Measurements from ENCODE around the gene ARL14EPL.
A peak's percentile ranks its signal among the peaks of the same experiment; 100 is the strongest.

ARL14EPL gene

DNA sequence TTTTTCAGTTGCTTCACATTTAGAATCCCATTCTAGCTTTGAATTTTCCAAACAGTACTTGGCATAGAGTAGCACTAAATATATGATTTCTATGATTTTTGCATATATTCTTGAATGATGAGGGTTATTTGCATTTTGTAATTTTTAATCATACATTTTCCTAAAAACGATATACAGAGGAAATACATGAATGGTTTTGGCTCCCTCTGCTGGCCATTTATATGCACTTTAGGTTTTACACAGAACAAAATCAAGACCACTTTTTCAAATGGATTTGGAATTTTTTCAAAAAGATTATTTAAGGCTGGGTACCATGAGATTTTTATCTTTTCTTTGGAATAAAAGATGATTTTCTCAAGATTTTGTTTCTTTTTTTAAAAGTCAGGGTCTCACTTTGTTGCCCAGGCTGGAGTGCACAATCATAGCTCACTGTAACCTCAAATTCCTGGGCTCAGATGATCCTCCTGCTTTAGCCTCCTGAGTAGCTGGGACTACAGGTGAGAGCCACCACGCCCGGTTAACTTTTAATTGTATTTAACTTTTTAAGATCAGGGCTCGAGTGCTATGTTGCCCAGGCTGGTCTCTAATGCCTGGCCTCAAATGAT is 35.9 kb downstream of the ARL14EPL start:
- Histone ChIP-seq H3K4me3 (no peak overlapping the region), H3K27ac (no peak overlapping the region)
- no peak for DNase-seq (ENCODE audit: low spot score)
- TF ChIP-seq, protein P1, sequence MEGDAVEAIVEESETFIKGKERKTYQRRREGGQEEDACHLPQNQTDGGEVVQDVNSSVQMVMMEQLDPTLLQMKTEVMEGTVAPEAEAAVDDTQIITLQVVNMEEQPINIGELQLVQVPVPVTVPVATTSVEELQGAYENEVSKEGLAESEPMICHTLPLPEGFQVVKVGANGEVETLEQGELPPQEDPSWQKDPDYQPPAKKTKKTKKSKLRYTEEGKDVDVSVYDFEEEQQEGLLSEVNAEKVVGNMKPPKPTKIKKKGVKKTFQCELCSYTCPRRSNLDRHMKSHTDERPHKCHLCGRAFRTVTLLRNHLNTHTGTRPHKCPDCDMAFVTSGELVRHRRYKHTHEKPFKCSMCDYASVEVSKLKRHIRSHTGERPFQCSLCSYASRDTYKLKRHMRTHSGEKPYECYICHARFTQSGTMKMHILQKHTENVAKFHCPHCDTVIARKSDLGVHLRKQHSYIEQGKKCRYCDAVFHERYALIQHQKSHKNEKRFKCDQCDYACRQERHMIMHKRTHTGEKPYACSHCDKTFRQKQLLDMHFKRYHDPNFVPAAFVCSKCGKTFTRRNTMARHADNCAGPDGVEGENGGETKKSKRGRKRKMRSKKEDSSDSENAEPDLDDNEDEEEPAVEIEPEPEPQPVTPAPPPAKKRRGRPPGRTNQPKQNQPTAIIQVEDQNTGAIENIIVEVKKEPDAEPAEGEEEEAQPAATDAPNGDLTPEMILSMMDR (IDR thresholded peaks at IDR 0.05): peak; percentile 71

DNA sequence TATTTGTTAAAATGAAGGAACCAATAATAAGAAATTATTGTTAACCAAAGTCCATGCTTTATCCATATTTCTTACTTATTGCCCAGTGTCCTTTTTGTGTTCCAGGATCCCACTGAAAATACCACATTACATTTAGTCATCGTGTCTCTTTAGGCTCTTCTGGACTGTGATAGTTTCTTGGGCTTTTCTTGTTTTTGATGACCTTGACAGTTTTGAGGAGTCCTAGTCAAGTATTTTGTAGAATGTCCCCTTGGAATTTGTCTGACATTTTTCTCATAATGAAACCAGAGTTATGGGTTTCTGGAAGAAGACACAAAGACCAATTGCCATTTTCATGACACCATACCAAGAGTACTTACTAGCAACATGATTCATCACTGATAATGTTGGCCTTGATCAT is 38.9 kb downstream of the ARL14EPL start:
- TF ChIP-seq, protein P1 (IDR thresholded peaks at IDR 0.05): no peak

DNA sequence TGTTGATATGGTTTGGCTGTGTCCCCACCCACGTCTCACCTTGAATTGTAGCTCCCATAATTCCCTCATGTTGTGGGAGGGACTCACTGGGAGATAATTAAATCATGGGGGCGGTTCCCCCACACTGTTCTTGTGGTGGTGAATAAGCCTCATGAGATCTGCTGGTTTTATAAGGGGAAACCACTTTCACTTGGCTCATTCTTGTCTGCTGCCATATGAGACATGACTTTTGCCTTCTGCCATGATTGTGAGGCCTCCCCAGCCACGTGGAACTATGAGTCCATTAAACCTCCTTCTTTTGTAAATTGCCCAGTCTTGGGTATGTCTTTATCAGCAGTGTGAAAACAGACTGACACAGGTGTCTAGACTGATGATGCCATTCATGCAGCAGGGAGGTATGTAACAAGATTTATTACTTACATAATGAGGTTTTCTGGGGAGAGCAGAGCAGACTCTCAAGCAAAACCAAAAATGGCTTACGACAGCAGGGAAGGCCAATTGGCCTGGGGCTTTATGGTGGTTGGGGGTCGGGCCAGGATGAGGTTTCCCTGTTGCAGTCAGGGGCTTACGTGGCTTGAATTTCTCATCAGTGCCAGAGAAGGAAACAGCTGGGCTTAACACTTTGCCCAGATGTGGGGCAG is 43.0 kb downstream of the ARL14EPL start:
- Histone ChIP-seq H3K4me3 (no peak overlapping the region), H3K27ac (no peak overlapping the region)
- DNase-seq (ENCODE audit: low spot score): no peak
- TF ChIP-seq, protein P1 (IDR thresholded peaks at IDR 0.05): no peak

More for the DNA sequence above, 38.9 kb downstream of the ARL14EPL start:
- Histone ChIP-seq H3K4me3 (no peak overlapping the region), H3K27ac (no peak overlapping the region)
- DNase-seq (ENCODE audit: low spot score): no peak

DNA sequence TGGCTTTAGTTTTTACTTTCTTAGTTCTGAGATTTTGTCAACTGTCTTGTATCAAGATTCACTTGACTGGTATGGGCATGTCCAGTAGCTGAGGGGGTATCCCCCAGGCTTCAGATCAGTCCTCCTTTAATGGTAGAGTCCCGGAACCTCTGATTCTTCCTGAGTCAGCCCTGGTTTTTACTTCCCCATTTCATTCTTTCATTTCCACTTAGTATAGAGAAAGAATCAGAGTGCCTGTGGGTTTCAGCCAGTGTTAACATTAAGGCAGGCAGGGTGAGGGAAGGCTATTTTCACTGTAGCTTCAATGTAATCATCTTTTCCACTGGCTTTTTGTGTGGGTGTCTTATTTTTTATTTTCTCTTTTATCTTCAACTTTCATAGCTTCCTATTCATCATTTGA is 44.2 kb downstream of the ARL14EPL start:
- H3K4me3 ChIP-seq: no peak overlapping the region
- no peak for DNase-seq (ENCODE audit: low spot score)
- H3K27ac ChIP-seq: no peak overlapping the region
- TF ChIP-seq, protein P1 (IDR thresholded peaks at IDR 0.05): no peak

- Histone ChIP-seq H3K4me3 (no peak overlapping the region), H3K27ac (no peak overlapping the region)
- DNase-seq (ENCODE audit: low spot score): no peak
- TF ChIP-seq, protein P1 (IDR thresholded peaks at IDR 0.05): no peak
These were observed 45.9 kb downstream of the ARL14EPL start for GRCh38 chr5:116078199-116078598.

- TF ChIP-seq, protein P1 (IDR thresholded peaks at IDR 0.05): no peak
- Histone ChIP-seq H3K4me3 (peak overlapping the region; percentile 87), H3K27ac (peak overlapping the region in 1 of 2 donors; percentile 86)
- no peak for DNase-seq (ENCODE audit: low spot score)
These were observed 52.0 kb downstream of the ARL14EPL start for GRCh38 chr5:116084287-116084691.

All from coronary artery (tissue), 2 donors.